GM19240 (cell line): ENCODE data around the gene GDNF.
"Not testable (repeated sequence)": the region's sequence is repeated elsewhere in the genome, so short reads cannot be mapped to it uniquely, and the experiment has no call there.

Experiments used
- DNase-seq: peaks from one replicate; pipeline ENCODE4 v3.0.0; 2011; ENCODE audit warnings: low spot score; ENCODE audit not compliant: insufficient read length

Gene GDNF, protein sequence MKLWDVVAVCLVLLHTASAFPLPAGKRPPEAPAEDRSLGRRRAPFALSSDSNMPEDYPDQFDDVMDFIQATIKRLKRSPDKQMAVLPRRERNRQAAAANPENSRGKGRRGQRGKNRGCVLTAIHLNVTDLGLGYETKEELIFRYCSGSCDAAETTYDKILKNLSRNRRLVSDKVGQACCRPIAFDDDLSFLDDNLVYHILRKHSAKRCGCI

DNA sequence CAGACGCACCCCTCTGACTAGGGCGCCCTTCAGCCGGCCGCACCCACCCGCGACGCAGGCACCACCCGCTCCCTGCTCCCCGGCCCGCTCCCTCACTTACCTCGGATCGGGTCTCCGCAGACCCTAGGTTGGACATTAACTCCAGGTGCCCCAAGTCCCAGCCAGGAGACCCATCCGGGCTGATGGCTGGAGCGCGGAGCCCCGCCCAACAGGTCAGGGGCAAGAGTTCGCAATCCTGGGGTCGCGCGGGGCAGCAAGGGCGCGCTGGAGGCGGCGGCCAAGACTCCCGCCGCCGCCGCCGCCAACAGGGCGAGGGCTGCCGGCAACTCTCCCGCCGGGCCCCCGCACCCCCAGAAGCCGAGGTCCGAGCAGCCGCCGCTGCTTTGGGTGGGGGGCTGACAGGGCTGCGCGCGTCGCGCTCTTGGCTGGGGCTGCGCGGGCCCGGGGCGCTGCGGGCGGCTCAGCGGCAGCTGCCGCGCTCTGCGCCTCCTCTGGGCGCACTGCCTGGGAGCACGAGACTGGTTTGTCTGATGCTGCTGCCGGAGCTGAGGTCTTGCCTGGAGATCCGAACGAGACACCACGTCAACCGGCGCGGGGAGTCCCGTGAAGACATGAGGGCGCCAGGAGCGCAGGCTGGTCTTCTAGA lies at the start of gene GDNF:
GDNF (minus strand) TSS at position 635 of the 646 bp plus-strand sequence. CDS start 5,245 bp downstream, outside the sequence.
- DNase-seq, result no peak

DNA sequence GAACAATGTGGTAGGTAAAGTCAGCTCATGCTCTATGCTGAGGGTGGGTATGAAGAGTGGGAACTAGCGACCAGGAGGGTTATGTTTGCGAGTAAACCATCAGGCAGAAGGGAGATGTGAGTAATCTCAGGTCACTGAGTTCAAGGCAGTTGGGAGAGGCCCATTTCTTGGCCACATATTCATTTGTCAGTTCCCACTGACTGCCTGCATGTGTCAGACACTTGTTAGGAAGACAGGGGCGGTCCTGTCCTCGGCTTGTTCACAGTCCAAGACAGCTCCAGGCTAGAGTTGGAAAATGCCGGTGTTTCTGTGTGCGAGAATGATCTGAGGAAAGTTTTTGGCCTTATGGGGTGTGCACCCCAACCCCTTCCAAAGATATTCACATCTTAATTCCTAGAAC lies 48.6 kb upstream of the GDNF start:
- DNase-seq, result no peak

DNA sequence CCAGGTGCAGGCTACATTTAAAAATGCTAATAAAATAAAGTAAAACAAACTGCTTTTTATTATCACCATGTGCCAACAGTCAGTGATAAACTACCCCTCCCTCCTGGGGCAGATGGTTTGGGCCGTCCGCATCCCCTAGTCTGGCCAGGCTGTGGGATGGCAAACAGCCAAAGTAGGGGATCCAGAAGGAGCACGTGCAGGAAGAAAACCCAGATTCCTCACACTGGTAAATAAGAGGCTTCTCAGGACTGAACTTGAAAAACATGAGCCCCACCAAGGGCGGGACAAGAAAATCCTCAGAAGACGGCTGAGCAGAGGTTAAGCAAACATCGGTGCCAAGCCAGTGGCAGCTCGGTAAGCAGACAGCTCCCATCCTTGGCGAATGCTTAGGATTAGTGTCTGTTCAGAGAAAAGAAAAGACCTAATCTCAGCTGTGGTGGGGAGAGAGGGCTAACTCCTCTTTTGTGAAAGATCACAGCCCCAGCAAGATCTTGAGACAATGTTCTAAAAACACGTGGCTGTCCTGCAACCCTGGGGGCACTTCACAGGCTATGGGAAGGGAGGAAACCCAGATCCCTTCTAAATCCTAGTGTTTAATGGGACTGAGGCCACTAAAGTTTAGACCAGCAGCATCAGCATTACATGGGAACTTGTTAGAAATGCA lies 46.5 kb upstream of the GDNF start:
- no peak for DNase-seq

DNA sequence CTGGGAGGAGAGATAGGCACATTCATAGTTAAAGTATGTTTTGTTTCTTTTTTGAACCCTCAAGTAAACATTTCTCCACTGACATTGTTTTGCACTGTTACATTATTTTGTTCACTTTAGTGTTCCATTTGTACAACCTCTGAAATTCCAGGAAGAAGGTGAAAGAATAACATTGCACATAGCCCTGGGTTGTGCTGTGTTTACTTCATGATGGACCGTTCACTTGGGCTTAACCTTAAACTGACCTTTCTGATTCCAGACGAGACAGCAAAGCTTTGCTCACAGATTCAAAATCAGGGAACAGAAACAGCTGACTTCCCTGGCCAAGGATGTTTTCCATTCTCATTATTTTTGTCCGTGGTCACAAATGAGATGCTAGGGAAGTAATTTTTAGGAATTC lies 42.8 kb upstream of the GDNF start:
- DNase-seq, result no peak

DNA sequence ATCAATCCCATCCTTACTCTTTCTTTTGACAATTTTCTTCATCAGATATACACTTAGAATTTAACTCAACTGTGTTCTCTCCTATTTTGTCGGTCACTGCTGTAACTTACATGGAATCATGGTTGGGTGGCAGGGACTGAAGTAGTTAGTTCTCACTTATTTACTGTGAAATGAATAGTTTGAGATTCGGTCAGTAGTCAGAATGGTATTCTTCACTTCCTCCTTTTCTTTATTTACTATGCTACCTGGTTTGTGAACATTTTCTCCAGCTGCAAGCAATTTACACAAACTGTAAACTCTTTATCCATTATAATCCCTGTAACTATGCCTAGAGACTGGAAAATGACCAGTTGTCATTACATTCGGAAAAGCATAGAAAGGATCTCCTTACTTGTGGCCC lies 41.5 kb upstream of the GDNF start:
- DNase-seq, result no peak

DNA sequence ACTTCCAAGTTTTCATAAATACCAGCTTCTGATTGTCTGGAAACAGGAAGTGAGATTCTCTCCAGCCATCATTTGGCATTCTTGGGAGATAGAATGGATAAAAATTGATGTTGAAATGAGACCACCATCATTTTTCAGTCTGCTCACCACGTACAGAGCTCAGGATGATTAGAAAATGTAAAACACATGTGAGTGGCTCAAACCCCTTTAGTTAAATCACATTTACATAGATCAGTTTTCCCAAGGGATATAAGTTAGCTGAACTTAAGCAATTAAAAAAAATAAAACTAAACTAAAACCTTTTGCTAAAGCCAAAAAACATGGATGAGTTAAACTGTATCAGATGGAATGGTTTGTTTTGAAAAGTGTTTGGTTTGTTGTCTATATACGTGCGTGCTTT lies 37.1 kb upstream of the GDNF start:
- no peak for DNase-seq

DNA sequence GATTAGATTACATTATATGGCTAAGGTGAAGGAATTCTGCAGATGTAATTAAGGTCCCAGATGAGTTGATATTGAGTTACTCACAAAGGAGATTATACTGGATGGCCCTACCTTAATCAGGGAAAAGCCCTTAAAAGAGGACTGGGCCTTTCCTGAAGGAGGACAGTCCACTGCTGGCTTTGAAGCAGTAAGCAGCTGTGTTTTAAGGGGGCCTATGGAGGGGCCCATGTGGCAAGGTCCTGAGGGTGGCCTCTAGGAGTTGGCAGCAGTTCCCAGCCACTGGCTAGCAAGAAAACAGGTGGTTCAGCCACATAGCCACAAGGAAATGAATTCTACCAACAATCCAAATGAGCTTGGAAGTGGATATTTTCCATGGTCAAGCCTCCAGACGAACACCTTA lies 36.4 kb upstream of the GDNF start:
- no peak for DNase-seq

DNA sequence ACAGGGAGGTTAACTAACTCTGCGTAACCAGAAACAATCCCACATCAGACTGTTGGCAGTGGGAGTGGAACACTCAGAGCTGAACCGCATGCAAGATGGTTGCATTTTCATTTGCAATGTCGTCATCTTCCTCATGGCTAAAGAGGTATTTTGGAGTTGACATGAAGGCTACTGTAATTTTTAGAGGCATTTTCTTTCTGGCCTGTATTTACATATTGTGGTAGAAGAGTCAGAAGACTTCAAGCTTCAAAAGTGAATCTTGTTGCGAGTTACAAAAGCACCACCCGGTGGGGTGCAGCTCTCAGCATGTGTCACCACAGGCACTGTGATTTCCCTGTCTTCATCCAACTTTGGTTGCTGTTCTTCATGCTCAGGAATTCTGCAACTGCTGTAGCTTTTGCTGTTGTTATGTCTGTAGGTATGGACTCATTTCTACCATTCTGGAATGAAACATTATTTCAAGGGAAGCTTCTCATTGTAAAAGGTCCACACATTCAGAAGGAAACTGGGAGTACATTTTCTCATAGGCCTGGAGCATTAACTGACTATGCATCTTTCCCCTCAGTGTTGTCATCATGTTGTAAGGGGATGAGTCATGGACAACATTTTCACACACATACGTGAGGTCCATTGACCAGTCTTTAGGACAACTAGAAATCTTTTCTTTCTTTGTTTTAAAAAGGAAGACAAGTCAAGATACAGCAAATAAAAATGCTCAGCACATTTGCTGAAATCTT lies 35.4 kb upstream of the GDNF start:
- no peak for DNase-seq

DNA sequence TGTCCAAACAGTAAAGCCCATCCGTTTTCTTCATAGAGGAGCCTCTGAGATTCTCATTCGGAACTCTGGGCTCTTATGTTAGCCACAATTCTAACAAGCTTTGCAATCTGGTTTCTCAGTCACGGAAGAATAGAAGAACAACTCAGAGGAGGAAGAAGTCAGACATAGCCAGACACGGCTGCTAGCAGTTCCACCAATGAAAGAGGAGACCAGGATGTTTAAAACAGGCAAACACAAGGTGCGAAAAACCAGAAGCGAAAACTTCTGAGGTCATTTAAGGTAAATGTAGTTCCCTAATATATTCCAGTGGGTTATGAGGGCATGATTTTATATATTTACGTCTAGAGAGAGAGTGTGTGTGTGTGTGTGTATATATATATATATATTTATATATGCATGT lies 34.1 kb upstream of the GDNF start:
- DNase-seq, result no peak

DNA sequence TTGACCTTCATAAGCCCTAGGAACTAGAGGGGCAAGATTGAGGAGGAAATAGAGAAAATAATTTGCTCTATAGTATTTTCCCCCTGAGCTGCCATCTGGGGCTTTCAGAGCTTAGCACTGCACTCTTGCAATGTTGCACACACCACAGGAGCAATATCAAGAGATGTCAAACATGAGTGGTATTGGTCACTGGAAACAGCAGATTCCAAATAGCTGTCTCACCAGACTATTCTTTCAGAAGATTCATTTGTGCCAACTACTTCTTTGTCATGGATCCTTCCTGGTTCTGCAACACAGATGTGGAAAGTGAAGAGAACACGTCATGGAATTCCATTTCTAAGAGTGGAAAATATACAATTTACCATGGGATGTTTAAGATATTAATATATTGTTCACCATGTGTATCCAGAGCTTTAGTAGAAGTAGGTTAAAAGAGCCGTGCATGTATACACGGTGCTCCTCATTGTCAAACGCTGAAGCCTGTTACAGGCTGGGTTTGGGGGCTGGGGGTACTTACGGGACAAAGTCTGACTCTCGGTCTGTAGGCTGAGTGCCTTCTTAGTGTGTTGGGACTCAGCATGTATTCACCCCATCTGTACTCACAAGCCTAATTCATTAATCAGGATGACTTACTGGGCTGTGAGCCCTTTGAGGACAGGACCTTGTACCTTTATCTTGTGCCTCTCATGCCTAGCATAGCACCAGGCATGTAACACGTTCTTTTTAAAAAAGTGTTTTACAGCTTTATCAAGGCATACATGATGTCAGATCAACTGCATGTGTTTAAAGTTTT lies 31.4 kb upstream of the GDNF start:
- DNase-seq, result no peak

DNA sequence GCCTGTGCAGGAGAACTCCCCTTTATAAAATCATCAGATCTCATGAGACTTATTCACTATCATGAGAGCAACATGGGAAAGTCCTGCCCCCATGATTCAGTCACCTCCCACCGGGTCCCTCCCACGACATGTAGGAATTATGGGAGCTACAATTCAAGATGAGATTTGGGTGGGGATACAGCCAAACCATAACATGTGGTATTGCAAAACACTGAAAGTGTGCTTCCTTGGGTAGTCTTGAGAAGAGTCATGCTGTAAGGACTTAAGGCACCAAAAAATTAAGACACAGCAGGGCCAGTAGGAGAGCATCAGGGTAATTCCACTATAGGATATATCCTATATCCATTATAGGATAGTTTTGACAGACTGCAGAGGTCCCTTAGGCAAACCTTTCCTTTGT lies 29.4 kb upstream of the GDNF start:
- DNase-seq, result no peak

DNA sequence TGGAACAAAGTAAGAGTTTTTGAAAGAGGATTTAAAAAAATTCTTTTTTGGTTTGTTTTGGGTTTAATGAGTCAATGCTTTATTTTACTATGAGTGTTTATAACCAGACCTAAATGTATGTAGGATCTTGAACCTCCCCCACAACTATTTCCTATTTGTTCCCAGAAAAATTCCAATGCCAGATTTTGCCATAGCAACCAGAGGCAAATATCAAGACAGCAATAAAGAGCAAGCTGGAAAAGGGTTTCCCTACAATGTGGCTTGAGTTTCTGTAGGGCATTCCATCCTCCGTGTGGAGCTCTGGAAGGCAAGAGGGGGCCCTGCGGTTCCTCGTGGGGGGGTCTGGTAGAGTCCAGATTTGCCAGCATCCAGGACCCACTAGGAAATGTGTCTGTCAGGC lies 27.8 kb upstream of the GDNF start:
- no peak for DNase-seq

DNA sequence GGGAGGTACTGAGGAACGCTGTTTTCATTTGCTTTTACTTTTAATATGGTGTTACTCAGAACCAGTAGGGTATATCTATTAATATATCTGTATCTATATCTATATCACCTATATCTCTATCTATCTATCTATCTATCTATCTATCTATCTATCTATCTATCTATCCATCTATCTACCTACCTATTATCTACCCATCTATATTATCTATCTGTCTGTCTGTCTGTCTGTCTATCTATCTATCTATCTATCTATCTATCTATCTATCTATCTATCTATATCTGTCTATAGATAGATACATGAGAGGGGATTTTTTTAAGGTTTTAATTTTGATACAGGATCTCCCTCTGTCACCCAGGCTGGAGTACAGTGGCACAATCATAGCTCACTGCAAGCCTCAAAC lies 23.1 kb upstream of the GDNF start:
- DNase-seq, result not testable (repeated sequence)

DNA sequence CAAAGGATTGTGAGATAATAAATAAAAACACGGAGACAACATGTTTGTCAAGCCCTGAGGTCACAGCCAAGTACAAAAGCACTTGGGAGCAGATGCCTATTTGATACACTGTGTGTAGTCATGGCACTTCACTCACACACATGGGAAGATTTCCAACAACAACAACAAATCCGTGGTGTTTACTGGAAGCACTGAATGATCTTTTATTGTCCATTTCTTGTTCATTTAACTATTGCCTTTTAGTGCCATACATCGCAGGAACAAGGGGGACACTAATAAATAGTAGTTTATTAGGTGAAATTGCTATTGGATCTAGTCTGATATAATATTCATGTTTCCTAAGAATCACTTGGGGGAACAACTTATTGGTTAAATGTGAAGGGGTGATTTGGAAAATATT lies 20.4 kb upstream of the GDNF start:
- DNase-seq, result no peak

DNA sequence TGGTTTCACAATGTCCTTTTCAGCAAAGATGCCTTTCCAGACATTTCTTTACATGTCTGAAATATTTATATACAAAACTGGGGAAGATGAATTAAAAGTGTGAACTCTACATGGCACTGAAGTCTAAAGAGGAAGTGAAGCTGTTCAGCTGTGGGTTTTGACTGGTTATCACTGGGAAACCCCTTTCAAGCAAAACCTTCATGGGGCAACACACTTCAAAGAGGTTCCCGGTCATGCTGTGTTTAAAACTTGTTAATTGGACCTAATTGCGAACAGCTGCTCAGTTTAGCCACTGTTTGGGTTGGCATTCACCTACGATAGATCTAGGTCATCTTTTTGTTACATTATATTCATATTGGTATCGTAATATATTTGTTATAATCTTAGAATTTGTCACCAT lies 20.0 kb upstream of the GDNF start:
- no peak for DNase-seq

DNA sequence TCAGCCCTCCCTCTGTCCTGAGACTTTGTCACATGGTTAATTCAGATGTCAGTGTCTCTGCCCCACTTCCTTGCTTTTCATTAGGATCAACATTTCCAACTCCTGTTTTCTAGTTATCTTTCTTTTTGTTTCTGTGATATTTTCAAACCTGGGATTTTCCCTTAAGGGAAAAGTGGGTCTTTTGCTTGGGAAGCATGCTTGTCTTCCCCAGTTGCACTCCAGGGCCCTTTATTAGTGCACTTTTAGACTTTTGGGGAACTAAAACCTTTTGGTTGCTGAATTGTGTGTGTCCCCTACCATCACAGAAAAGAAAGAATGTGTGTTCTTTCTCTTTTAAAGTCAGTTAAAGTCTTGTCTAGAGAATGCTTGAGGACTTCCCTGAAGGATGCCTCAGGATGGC lies 18.4 kb upstream of the GDNF start:
- DNase-seq, result no peak

DNA sequence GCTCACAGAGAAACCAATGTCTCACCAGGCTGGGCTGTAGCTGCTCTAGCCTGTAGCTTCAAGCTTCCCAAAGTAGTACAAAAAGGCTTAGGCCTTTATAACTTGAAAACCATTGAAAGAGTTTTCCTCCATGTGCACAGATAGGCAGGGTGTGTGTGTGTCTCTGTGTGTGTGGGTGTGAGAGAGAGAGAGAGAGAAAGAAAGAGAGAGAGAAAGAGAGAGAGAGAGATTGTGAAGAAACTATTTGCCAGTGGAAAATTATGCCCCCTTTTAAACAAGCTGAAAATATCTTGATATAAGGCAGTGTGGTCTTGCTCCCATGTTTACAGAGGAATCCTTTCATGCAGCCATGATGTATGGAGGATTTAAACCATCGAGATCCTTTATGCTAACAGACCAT lies 17.9 kb upstream of the GDNF start:
- no peak for DNase-seq

DNA sequence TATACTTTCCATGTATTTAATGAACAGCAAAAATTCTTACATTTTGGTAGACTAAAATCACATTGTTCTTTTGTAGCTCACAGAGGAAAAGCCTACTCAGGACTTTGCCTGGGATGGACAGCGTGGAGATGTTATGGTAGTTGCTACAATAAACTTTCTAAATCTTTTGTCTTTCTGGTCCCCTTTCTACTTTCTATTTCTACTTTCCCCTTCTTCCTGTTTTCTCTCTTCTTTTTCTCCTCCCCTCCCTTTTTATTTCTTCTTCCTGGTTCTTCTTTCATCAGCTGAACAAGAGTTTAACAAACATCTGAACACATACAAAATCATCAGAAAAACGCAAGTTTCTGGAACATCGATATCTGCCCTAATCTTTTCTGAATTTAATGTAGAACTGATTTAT lies 15.6 kb upstream of the GDNF start:
- DNase-seq, result no peak

DNA sequence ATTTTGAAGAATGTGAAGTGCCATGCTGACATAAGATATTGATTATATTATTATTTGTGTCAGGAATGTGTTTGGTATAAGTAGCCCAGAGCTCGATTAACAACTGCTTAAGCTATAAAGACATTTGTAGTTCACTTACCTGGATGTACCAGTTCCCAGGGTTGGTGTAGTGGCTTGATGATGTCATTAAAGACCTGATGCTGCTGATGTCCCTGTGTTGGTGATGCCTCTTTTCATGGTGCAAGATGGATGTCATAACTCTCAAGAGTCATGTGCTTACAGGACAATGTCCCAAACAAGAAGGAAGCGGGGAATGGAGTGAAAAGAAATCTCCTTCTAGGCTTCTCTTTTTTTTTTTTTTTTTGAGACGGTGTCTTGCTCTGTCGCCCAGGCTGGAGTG lies 11.5 kb upstream of the GDNF start:
- no peak for DNase-seq

DNA sequence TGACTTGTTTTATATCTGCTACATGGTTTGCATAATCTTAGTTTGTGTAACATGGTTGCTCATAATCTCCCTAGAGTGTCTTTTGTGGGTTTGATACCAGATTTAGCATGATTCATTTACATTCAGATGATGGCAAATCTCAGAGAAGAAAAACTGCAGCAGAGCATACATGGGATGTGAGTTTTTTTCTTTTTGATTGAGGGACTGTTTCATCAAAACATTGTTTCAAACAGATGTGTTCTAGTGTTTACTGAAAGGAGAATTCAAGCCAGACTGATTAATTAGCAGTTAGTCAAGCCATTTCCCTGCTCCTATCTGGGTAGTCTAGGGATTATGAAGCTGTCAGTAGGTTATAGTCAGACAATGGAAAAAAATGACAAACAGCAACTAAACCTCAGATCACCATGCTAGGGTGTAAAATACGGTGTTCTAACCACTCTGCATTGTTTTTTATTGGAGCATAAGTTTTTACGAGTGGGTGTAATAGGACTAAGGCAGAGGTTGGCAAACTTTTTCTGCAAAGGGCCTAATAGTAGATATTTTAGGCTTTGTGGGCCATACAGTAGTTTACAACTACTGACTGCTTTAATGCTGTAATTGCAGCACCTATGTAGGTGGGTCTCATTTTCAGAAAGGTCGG lies 10.5 kb upstream of the GDNF start:
- DNase-seq, result no peak

DNA sequence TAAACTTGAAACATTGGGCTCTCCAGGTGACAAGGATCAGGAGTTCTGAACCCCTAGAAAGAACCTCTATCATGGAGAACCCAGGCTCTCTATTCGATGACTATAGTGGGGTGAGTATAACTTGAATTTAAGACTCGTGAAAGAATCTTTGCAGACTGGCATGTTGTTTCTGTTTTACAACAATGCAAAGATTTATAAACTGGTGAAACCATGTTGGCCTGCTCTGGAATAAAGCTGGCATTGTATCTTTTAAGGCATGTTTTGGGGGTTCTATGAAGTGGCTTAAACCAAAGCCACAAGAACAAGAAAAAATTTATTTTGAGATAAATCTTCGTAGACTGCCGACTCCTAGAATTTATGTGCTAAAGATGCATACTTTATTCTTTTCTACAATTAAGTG lies 9.8 kb upstream of the GDNF start:
- DNase-seq, result no peak
